ENCODE data around the gene NFATC2IP.
"Not testable (repeated sequence)": the region's sequence is repeated elsewhere in the genome, so short reads cannot be mapped to it uniquely, and the experiment has no call there.

The NFATC2IP gene

GRCh38 chr16:28925386-28926228 lies 25.1 kb upstream of the NFATC2IP start:
- in situ Hi-C loops (cut with MboI; ENCODE audit: low sequenced_read_pairs) = loop anchor here (10.0 kb wide), 1 partner anchor 51 kb away; the partner anchor contains the start of gene ATP2A1

- in situ Hi-C loops (cut with MboI; ENCODE audit: low sequenced_read_pairs) = loop anchor here (10.0 kb wide), 1 partner anchor 51 kb away; the partner anchor contains the start of gene ATP2A1
Observed at GRCh38 chr16:28926284-28926683, 24.5 kb upstream of the NFATC2IP start.

GRCh38 chr16:28927815-28928214 lies 22.9 kb upstream of the NFATC2IP start:
- in situ Hi-C loops (cut with MboI; ENCODE audit: low sequenced_read_pairs) = loop anchor here (10.0 kb wide), 1 partner anchor 53 kb away; the partner anchor contains the start of gene ATP2A1

- in situ Hi-C loops (cut with MboI; ENCODE audit: low sequenced_read_pairs) = no loop called here
Observed at GRCh38 chr16:28930203-28930602, 20.5 kb upstream of the NFATC2IP start.

DNA sequence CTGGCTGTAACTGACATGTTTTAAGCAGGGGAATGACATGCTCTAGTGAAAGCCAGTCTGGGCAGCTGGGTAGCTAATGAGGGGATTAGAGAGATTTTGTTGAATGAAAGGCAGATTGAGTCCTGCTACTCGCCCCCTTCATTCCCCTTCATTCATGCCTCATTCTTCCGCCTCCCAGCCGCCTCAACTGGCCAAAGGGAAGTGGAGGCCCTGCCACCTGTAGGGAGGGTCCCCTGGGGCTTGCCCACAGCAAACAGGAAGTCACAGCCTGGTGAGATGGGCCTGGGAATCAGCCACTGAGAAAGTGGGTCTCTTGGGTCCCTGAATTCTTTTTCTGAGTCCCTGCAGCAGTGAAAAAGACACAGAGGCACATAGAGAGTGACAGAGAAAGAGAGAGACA lies 20.1 kb upstream of the NFATC2IP start:
- in situ Hi-C loops (cut with MboI; ENCODE audit: low sequenced_read_pairs) = no loop called here

GRCh38 chr16:28931801-28932225 lies 18.9 kb upstream of the NFATC2IP start, which contains the start of gene CD19:
Gene CD19, plus strand, starts transcription at chr16:28931971. Its CDS starts 30 bp downstream, at chr16:28932001.
- in situ Hi-C loops (cut with MboI; ENCODE audit: low sequenced_read_pairs) = no loop called here

- in situ Hi-C loops (cut with MboI; ENCODE audit: low sequenced_read_pairs) = no loop called here
Observed at GRCh38 chr16:28932339-28933141, 18.2 kb upstream of the NFATC2IP start.

DNA sequence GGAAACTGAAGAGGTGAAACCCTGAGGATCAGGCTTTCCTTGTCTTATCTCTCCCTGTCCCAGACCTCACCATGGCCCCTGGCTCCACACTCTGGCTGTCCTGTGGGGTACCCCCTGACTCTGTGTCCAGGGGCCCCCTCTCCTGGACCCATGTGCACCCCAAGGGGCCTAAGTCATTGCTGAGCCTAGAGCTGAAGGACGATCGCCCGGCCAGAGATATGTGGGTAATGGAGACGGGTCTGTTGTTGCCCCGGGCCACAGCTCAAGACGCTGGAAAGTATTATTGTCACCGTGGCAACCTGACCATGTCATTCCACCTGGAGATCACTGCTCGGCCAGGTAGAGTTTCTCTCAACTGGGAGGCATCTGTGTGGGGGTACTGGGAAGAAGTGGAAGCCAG lies 17.6 kb upstream of the NFATC2IP start:
- in situ Hi-C loops (cut with MboI; ENCODE audit: low sequenced_read_pairs) = no loop called here

GRCh38 chr16:28935346-28935745 lies 15.4 kb upstream of the NFATC2IP start:
- in situ Hi-C loops (cut with MboI; ENCODE audit: low sequenced_read_pairs) = no loop called here

- in situ Hi-C loops (cut with MboI; ENCODE audit: low sequenced_read_pairs) = no loop called here
Observed at GRCh38 chr16:28935924-28936783, 14.6 kb upstream of the NFATC2IP start.

GRCh38 chr16:28936784-28937155 lies 14.0 kb upstream of the NFATC2IP start:
- in situ Hi-C loops (cut with MboI; ENCODE audit: low sequenced_read_pairs) = no loop called here

- in situ Hi-C loops (cut with MboI; ENCODE audit: low sequenced_read_pairs) = no loop called here
Observed at GRCh38 chr16:28937222-28937876, 13.4 kb upstream of the NFATC2IP start.

DNA sequence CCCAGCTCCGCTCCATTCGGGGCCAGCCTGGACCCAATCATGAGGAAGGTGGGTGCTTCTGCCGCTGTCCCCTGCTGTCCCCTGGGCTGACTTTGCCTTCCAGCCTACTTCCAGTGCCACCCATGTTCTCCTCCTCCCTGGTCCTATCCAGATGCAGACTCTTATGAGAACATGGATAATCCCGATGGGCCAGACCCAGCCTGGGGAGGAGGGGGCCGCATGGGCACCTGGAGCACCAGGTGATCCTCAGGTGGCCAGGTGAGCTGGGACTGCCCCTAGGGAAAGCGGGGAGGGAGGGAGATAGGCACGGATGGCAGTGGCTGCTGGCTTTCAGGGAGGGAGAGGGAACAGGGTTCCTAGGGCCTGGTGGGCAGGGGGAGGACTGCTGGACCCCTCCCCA lies 12.0 kb upstream of the NFATC2IP start:
- in situ Hi-C loops (cut with MboI; ENCODE audit: low sequenced_read_pairs) = no loop called here

DNA sequence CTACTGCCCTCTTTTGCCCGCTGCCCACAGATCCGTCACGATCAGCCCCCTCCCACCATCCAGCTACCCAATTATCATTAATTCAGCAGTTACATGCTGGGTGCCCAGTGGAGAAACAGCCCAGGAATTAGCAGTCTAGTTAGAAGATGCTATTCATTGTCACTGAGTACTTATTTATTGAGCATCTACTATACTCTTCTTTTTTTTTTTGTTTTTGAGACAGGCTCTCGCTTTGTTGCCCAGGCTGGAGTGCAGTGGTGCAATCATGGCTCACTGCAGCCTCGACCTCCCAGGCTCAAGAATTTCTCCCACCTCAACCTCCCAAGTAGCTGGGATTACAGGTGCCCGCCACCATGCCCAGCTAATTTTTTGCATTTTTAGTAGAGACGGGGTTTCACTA lies 10.9 kb upstream of the NFATC2IP start:
- in situ Hi-C loops (cut with MboI; ENCODE audit: low sequenced_read_pairs) = not testable (repeated sequence)

GRCh38 chr16:28943281-28943680 lies 7.5 kb upstream of the NFATC2IP start:
- in situ Hi-C loops (cut with MboI; ENCODE audit: low sequenced_read_pairs) = no loop called here

DNA sequence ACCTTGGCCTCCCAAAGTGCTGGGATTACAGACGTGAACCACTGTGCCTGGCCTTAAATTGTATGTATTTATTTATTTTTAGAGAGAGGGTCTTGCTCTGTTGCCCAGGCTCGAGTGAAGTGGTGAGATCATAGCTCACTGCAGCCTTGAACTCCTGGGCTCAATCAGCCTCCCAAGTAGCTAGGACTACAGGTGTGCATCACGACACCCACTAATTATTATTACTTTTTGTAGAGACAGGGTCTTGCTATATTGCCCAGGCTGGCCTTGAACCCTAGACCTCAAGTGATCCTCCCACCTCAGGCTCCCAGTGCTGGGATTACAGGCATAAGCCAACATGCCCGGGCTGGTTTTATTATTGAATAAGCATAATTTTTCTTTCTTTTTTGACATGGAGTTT lies 4.1 kb upstream of the NFATC2IP start:
- in situ Hi-C loops (cut with MboI; ENCODE audit: low sequenced_read_pairs) = no loop called here

- in situ Hi-C loops (cut with MboI; ENCODE audit: low sequenced_read_pairs) = no loop called here
Observed at GRCh38 chr16:28951410-28951943, 740 bp downstream of the NFATC2IP start.

DNA sequence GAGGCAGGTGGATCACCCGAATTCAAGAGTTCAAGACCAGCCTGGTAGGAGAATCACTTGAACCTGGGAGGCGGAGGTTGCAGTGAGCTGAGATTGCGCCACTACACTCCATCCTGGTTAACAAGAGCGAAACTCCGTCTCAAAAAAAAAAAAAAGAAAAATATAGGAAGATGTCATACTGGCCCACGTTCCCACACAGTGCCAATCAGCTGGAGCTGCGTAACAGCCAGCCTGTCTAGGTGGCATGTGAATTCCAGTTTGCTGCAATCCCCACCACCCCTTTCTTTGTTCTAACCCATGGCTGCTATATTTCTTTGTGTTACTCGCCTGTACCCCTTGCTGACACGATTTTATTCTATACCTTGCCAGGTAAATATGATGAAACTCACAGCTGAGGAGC lies 7.5 kb downstream of the NFATC2IP start:
- in situ Hi-C loops (cut with MboI; ENCODE audit: low sequenced_read_pairs) = no loop called here

DNA sequence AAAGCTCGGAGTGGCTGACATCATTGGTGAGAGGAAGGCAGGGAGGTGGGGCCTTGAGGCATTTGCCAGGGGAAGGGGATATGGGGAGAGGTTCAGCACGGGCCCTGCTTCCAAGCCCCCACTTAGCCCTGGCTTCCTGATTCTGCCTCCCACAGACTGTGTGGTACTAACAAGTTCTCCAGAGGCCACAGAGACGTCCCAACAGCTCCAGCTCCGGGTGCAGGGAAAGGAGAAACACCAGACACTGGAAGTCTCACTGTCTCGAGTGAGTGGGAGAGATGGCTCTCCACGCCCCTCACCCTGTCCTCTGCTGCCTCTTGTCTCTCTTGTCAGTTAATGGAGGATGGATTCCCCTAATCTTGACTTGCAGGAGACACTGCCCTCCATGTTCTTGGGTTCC lies 8.1 kb downstream of the NFATC2IP start:
- in situ Hi-C loops (cut with MboI; ENCODE audit: low sequenced_read_pairs) = no loop called here

DNA sequence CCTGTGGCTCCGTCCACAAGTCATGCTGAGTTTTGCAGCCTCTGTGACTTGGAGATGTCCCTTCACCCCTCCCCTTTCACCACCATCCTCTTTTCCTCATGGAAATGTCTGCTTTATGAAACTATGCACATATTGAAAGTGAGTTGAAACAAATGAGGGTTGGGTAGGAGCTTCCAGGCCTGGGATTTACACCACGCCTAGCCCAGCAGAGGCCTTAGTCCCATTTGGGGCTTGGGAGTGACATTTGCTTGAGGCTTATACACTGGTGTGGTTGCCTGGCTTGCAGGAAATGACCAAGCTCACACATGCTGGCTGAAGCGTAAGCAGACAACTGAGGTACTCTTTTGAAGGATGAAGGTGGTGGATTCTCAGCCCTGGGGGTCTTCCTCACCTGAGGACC lies 13.3 kb downstream of the NFATC2IP start:
- in situ Hi-C loops (cut with MboI; ENCODE audit: low sequenced_read_pairs) = no loop called here

Measured in HL-60/S4 (cell line).